Loucy (cell line): ENCODE results near the gene RCAN3.

ENCODE experiments used
- EZH2phosphoT487 ChIP-seq: fragments of 200-600 bp; IDR thresholded peaks from 2 replicates; pipeline ENCODE4 v1.6.1; 2018; ENCODE audit warnings: antibody characterized with exemption, mild to moderate bottlenecking, moderate library complexity, borderline replicate concordance
- TF ChIP-seq, protein P1 (sequence below): fragments of 200-600 bp; sonication (generic); conservative IDR thresholded peaks from 2 replicates; pipeline ENCODE4 v1.5.1; 2014; ENCODE audit warnings: mild to moderate bottlenecking, antibody characterized with exemption, low read length

DNA sequence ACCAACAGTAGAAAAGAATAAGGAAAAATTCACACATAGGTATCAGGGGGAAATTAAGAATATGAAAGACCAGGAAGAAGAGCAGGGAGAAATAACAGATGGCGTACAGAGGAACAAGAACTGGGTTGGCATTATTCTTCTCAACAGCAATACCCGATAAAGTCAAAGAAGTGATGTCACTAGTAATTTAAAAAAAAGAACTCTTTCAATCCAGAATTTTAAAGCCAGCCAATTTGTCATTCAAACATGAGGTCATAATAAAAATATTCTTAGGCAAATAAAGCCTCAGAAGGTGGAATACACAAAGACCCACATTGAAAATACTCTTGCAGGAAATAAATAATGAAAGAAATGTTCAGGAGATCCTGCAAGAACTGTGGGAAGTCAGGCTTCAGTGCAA lies 62.1 kb downstream of the RCAN3 start:
- TF ChIP-seq, protein P1, sequence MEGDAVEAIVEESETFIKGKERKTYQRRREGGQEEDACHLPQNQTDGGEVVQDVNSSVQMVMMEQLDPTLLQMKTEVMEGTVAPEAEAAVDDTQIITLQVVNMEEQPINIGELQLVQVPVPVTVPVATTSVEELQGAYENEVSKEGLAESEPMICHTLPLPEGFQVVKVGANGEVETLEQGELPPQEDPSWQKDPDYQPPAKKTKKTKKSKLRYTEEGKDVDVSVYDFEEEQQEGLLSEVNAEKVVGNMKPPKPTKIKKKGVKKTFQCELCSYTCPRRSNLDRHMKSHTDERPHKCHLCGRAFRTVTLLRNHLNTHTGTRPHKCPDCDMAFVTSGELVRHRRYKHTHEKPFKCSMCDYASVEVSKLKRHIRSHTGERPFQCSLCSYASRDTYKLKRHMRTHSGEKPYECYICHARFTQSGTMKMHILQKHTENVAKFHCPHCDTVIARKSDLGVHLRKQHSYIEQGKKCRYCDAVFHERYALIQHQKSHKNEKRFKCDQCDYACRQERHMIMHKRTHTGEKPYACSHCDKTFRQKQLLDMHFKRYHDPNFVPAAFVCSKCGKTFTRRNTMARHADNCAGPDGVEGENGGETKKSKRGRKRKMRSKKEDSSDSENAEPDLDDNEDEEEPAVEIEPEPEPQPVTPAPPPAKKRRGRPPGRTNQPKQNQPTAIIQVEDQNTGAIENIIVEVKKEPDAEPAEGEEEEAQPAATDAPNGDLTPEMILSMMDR: no peak
- TF ChIP-seq EZH2phosphoT487: no peak
